GM12878 (cell line): ENCODE results near the gene WHRN. TPM values are rescaled to one million over a fixed set of nuclear protein-coding genes. Genes with fewer than 3 reads are reported as not detected.

Source experiments
- ATAC-seq: fragments of 200-7000 bp; cut with Tn5 transposase; 3 replicates; pipeline ENCODE4 v1.9.1; 2020; ENCODE audit warnings: mild to moderate bottlenecking, moderate library complexity
- BruUV-seq: library from RNA; stranded (reverse); fragments of 400-500 nt; replicated peaks from 2 replicates; lab custom pipeline; 2021; lab: Mats Ljungman, UMichigan
- CTCF ChIA-PET: fragments of 300-600 bp; sonication (Branson Sonifier 250); formaldehyde crosslinking; extraction: SDS; loops from one replicate; lab custom pipeline; 2021; ENCODE audit warnings: inconsistent platforms; lab: Yijun Ruan, JAX
- POLR2A ChIA-PET: fragments of 350-600 bp; formaldehyde crosslinking; extraction: SDS; loops from one replicate; lab custom pipeline; 2021; ENCODE audit warnings: inconsistent platforms; lab: Charles Lee
- RAD21 ChIA-PET: fragments of 300-600 bp; sonication (Branson Sonifier 250); formaldehyde crosslinking; loops from one replicate; lab custom pipeline; 2023; ENCODE audit warnings: antibody characterized with exemption; ENCODE audit not compliant: unreplicated experiment; lab: Charles Lee
- SMC1A ChIA-PET: fragments of 300-600 bp; sonication (Branson Sonifier 250); formaldehyde crosslinking; loops from one replicate; lab custom pipeline; 2023; ENCODE audit not compliant: unreplicated experiment, uncharacterized antibody; lab: Charles Lee
- DNase-seq: peaks from one replicate; pipeline ENCODE4 v3.0.0-alpha.2; 2011; ENCODE audit warnings: low read depth, low spot score
- FAIRE-seq: peaks from 3 replicates; lab custom pipeline; 2011; peaks lifted over from hg19 to GRCh38; lab: Jason Lieb, UNC
- H2AFZ ChIP-seq: 2 replicates; pipeline ENCODE4 v1.6.0; 2011; ENCODE audit warnings: low read depth, low read length, control low read depth; ENCODE audit not compliant: control insufficient read depth
- H3K27ac ChIP-seq: 2 replicates; pipeline ENCODE4 v1.5.1; 2011; ENCODE audit warnings: control low read depth; ENCODE audit not compliant: control insufficient read depth, insufficient read depth
- H3K27me3 ChIP-seq, 2 experiments: replicated peaks in 1 of 2; 2 replicates each; pipeline versions ENCODE4 v1.6.0 to v1.6.1; 2011; ENCODE audit warnings: low read length in 1 of 2; ENCODE audit not compliant: control insufficient read depth in 2 of 2, insufficient read depth in 2 of 2
- H3K36me3 ChIP-seq, 2 experiments: 2 replicates each; pipeline ENCODE4 v1.5.1; 2011; ENCODE audit warnings: low read length in 1 of 2; ENCODE audit not compliant: control insufficient read depth in 2 of 2, insufficient read depth in 2 of 2
- H3K4me1 ChIP-seq: 2 replicates; pipeline ENCODE4 v1.6.1; 2011; ENCODE audit warnings: mild to moderate bottlenecking, low read length, moderate library complexity, mixed read lengths; ENCODE audit not compliant: control insufficient read depth, insufficient read depth
- H3K4me2 ChIP-seq: 2 replicates; pipeline ENCODE4 v1.6.0; 2011; ENCODE audit warnings: control low read depth; ENCODE audit not compliant: control insufficient read depth, insufficient read depth
- H3K4me3 ChIP-seq: fragments of 200-600 bp; sonication (generic); 2 replicates; pipeline ENCODE4 v1.5.1; 2016
- H3K79me2 ChIP-seq: 2 replicates; pipeline ENCODE4 v1.6.0; 2011; ENCODE audit warnings: low read length; ENCODE audit not compliant: control insufficient read depth, insufficient read depth
- H3K9ac ChIP-seq: 2 replicates; pipeline ENCODE4 v1.8.0; 2011; ENCODE audit warnings: low read length, control low read depth, mixed read lengths; ENCODE audit not compliant: control insufficient read depth, insufficient read depth
- H3K9me3 ChIP-seq: replicated peaks from 3 replicates; pipeline ENCODE4 v1.5.1; 2011; ENCODE audit warnings: mild to moderate bottlenecking, low read length; ENCODE audit not compliant: control insufficient read depth, insufficient read depth
- H4K20me1 ChIP-seq: 2 replicates; pipeline ENCODE4 v1.6.0; 2011; ENCODE audit not compliant: control insufficient read depth, insufficient read depth
- CHD2 ChIP-seq: IDR thresholded peaks from 2 replicates; pipeline ENCODE4 v1.6.1; 2011; ENCODE audit warnings: low read depth, low read length, improper control_type of control experiment, borderline replicate concordance
- DPF2 ChIP-seq: fragments of 450-650 bp; IDR thresholded peaks from 2 replicates; pipeline ENCODE4 v1.6.1; 2017; ENCODE audit warnings: mild to moderate bottlenecking
- HCFC1 ChIP-seq: fragments of 150-350 bp; IDR thresholded peaks from 2 replicates; pipeline ENCODE4 v1.6.1; 2014; ENCODE audit warnings: low read length
- IRF4 ChIP-seq: IDR thresholded peaks from 2 replicates; pipeline ENCODE4 v1.6.1; 2011; ENCODE audit warnings: low read depth, low read length
- IRF5 ChIP-seq: fragments of 450-650 bp; IDR thresholded peaks from 2 replicates; pipeline ENCODE4 v1.6.1; 2017; ENCODE audit warnings: borderline replicate concordance
- NFIC ChIP-seq: IDR thresholded peaks from 2 replicates; pipeline ENCODE4 v1.6.1; 2012; ENCODE audit warnings: low read depth, mild to moderate bottlenecking, inconsistent platforms, low read length, moderate library complexity
- RBBP5 ChIP-seq: fragments of 200-600 bp; sonication (generic); conservative IDR thresholded peaks from 2 replicates; pipeline ENCODE4 v1.6.1; 2016
- ZBTB11 ChIP-seq: fragments of 450-650 bp; formaldehyde crosslinking; IDR thresholded peaks from 2 replicates; pipeline ENCODE4 v1.5.0; 2022; ENCODE audit warnings: mild to moderate bottlenecking, missing genetic modification characterization
- ZNF687 ChIP-seq: fragments of 450-650 bp; IDR thresholded peaks from 2 replicates; pipeline ENCODE4 v1.6.1; 2017; ENCODE audit warnings: mild to moderate bottlenecking, moderate library complexity
- WGBS: methylation state at CpG from one replicate; pipeline ENCODE4 v1.1.6; 2016; ENCODE audit warnings: low lambda C conversion rate; ENCODE audit not compliant: insufficient replicate concordance, insufficient coverage; ENCODE audit errors: missing lambda C conversion rate; 5-methylcytosine and 5-hydroxymethylcytosine counted together
- in situ Hi-C: fragments of 300-500 bp; cut with MboI; formaldehyde crosslinking; loops from 9 replicates; pipeline ENCODE4 v1.14.3; 2018; ENCODE audit warnings: mixed read lengths
- intact Hi-C: fragments of 100-400 bp; cut with micrococcal nuclease; formaldehyde crosslinking; loops from one replicate; pipeline ENCODE4 v1.14.2; 2022; ENCODE audit not compliant: unreplicated experiment
- polyA plus RNA-seq, 11 experiments: library from polyadenylated mRNA; depleted of rRNA in 4 of 11; unstranded in 6 of 11; stranded (reverse) in 5 of 11; fragments of >200 nt; fragmentation: Nextera tagmentation in 4 of 11; fragmentation: Illumina TruSeq in 1 of 11; extraction: Ambion mirVana in 4 of 11; extraction: Trizol in 1 of 11; gene quantifications; 1 replicate in 1 of 11; 2 replicates in 10 of 11; pipeline versions ENCODE4 v1.2.1 to v1.2.3, GENCODE V29; 2011 to 2016; ENCODE audit warnings: inconsistent platforms in 2 of 11, missing spikeins in 2 of 11, low read depth in 1 of 11
- total RNA-seq, 4 experiments: library from RNA; depleted of rRNA in 3 of 4; stranded (reverse); fragments of >200 nt in 3 of 4; fragmentation: Illumina TruSeq in 1 of 4; extraction: Trizol in 1 of 4; gene quantifications; 2 replicates each; pipeline versions ENCODE4 v1.2.1 to v1.2.3, GENCODE V29; 2013 to 2021
- TF ChIP-seq, protein P1 (sequence below): IDR thresholded peaks from 2 replicates; pipeline ENCODE4 v1.6.1; 2012; ENCODE audit warnings: improper control_type of control experiment, low read depth, low read length; ENCODE audit not compliant: insufficient replicate concordance

Gene WHRN
- total and polyA plus RNA-seq, 10 of the 15 experiments (the other 5 are each of a cell fraction or from before 2014, with no cell fraction given), result 0.04 to 18.2 (median 0.68) TPM; not detected in 1

- no peak overlapping the region for H3K9ac ChIP-seq
- no peak overlapping the region for H3K4me2 ChIP-seq
- no peaks in the 10 kb centered on the region for H4K20me1 ChIP-seq
- no peaks in the 10 kb centered on the region; a peak in 3 of 4 replicates for H3K27me3 ChIP-seq
- H3K4me1 ChIP-seq, result no peaks in the 10 kb centered on the region
- CTCF ChIA-PET, result interaction anchor here (0.6 to 2.7 kb wide), 5 partner anchors 10 to 124 kb away, joined by 3 to 12 read pairs (median 3); no protein-coding TSS in a partner anchor
- in situ Hi-C loops, result no loop called here
- H2AFZ ChIP-seq, result no peak overlapping the region
- ATAC-seq (no peak), FAIRE-seq (no peak), DNase-seq (no peak)
- H3K9me3 ChIP-seq, result no peaks in the 10 kb centered on the region
- H3K27ac ChIP-seq, result no peak overlapping the region
- no TSS peak for BruUV-seq
- SMC1A ChIA-PET, result interaction anchor here (1.1 to 2.2 kb wide), 4 partner anchors 17 to 152 kb away, joined by 3 to 5 read pairs (median 3); no protein-coding TSS in a partner anchor
- 48% methylated on average over 6 of the region's 6 CpGs for WGBS
- RAD21 ChIA-PET, result interaction anchor here (1.0 kb wide), 1 partner anchor 124 kb away, joined by 6 read pairs; no protein-coding TSS in a partner anchor
- intact Hi-C loops, result no loop called here
- POLR2A ChIA-PET, result no interaction called here
- no peak overlapping the region for H3K4me3 ChIP-seq
- no peaks in the 10 kb centered on the region for H3K79me2 ChIP-seq
- no peaks in the 10 kb centered on the region for H3K36me3 ChIP-seq
- TF ChIP-seq, protein P1, sequence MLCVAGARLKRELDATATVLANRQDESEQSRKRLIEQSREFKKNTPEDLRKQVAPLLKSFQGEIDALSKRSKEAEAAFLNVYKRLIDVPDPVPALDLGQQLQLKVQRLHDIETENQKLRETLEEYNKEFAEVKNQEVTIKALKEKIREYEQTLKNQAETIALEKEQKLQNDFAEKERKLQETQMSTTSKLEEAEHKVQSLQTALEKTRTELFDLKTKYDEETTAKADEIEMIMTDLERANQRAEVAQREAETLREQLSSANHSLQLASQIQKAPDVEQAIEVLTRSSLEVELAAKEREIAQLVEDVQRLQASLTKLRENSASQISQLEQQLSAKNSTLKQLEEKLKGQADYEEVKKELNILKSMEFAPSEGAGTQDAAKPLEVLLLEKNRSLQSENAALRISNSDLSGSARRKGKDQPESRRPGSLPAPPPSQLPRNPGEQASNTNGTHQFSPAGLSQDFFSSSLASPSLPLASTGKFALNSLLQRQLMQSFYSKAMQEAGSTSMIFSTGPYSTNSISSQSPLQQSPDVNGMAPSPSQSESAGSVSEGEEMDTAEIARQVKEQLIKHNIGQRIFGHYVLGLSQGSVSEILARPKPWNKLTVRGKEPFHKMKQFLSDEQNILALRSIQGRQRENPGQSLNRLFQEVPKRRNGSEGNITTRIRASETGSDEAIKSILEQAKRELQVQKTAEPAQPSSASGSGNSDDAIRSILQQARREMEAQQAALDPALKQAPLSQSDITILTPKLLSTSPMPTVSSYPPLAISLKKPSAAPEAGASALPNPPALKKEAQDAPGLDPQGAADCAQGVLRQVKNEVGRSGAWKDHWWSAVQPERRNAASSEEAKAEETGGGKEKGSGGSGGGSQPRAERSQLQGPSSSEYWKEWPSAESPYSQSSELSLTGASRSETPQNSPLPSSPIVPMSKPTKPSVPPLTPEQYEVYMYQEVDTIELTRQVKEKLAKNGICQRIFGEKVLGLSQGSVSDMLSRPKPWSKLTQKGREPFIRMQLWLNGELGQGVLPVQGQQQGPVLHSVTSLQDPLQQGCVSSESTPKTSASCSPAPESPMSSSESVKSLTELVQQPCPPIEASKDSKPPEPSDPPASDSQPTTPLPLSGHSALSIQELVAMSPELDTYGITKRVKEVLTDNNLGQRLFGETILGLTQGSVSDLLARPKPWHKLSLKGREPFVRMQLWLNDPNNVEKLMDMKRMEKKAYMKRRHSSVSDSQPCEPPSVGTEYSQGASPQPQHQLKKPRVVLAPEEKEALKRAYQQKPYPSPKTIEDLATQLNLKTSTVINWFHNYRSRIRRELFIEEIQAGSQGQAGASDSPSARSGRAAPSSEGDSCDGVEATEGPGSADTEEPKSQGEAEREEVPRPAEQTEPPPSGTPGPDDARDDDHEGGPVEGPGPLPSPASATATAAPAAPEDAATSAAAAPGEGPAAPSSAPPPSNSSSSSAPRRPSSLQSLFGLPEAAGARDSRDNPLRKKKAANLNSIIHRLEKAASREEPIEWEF, result no peak
- no peak for TF ChIP-seq IRF4
- no peak for TF ChIP-seq DPF2
- TF ChIP-seq ZBTB11 (CRISPR knock-in tag), result no peak
- TF ChIP-seq HCFC1, result no peak
- TF ChIP-seq IRF5, result no peak
- TF ChIP-seq NFIC, result no peak
- TF ChIP-seq RBBP5, result no peak
- TF ChIP-seq CHD2, result no peak
- TF ChIP-seq ZNF687, result no peak
These were observed 24.0 kb upstream of the WHRN start for GRCh38 chr9:114529285-114529684.
